Measurements from ENCODE around the gene PNMA6E.

The PNMA6E gene

DNA sequence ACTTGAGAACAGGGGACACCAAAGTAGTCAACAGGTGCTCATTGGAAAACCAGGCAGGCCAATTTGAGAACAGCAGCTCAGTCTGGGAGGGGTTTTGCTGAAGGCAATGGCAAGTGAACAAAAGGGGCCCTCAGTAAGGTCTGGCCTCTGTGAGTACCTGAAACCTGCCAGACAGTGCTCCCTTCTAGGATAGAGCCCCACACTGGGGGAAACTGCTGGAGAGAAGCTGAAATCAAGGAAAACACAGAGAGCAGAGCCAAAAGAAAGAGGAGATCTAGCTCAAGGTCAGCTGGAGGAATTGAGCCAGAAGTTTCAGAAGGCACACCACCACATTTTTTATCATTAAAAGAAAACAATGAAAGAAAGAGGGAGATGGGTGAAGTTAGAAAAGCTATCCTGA lies 28.2 kb downstream of the PNMA6E start:
- no peak for DNase-seq (ENCODE audit: extremely low spot score)
- CTCF ChIA-PET: interaction anchor here (0.6 kb wide), 1 partner anchor 19 kb away, joined by 3 read pairs; no protein-coding TSS in a partner anchor
- TF ChIP-seq NFRKB (IDR thresholded peaks at IDR 0.05) (no peak), HDGF (IDR thresholded peaks at IDR 0.05; ENCODE audit: borderline replicate concordance) (no peak), ELF4 (IDR thresholded peaks at IDR 0.05) (no peak), TARDBP (IDR thresholded peaks at IDR 0.05) (no peak), FOXK2 (IDR thresholded peaks at IDR 0.05) (no peak), SP1 (IDR thresholded peaks at IDR 0.05) (no peak), CTBP1 (IDR thresholded peaks at IDR 0.05; ENCODE audit: borderline replicate concordance) (no peak)
- POLR2A ChIA-PET: interaction anchor here (1.0 kb wide), 1 partner anchor 28 kb away, joined by 3 read pairs; no protein-coding TSS in a partner anchor

GRCh38 chrX:153371256-153371655 lies 29.9 kb downstream of the PNMA6E start:
- no peak for DNase-seq (ENCODE audit: extremely low spot score)
- TF ChIP-seq FOXM1 (IDR thresholded peaks at IDR 0.05; ENCODE audit: borderline replicate concordance) (no peak), ELF4 (IDR thresholded peaks at IDR 0.05) (no peak), TARDBP (IDR thresholded peaks at IDR 0.05) (no peak), HDGF (IDR thresholded peaks at IDR 0.05; ENCODE audit: borderline replicate concordance) (no peak), PKNOX1 (IDR thresholded peaks at IDR 0.05) (no peak), LEF1 (IDR thresholded peaks at IDR 0.05; ENCODE audit: borderline replicate concordance) (no peak), SP1 (IDR thresholded peaks at IDR 0.05) (no peak), NFRKB (IDR thresholded peaks at IDR 0.05) (no peak), FOXA1 (IDR thresholded peaks at IDR 0.05) (no peak), BHLHE40 (IDR thresholded peaks at IDR 0.05; ENCODE audit: borderline replicate concordance) (no peak), L3MBTL2 (conservative IDR thresholded peaks at IDR 0.05) (no peak), ARNT (IDR thresholded peaks at IDR 0.05) (no peak), CTBP1 (IDR thresholded peaks at IDR 0.05; ENCODE audit: borderline replicate concordance) (no peak)
- CTCF ChIA-PET: interaction anchor here (0.6 kb wide), 1 partner anchor 67 kb away, joined by 3 read pairs; no protein-coding TSS in a partner anchor
- POLR2A ChIA-PET: no interaction called here

DNA sequence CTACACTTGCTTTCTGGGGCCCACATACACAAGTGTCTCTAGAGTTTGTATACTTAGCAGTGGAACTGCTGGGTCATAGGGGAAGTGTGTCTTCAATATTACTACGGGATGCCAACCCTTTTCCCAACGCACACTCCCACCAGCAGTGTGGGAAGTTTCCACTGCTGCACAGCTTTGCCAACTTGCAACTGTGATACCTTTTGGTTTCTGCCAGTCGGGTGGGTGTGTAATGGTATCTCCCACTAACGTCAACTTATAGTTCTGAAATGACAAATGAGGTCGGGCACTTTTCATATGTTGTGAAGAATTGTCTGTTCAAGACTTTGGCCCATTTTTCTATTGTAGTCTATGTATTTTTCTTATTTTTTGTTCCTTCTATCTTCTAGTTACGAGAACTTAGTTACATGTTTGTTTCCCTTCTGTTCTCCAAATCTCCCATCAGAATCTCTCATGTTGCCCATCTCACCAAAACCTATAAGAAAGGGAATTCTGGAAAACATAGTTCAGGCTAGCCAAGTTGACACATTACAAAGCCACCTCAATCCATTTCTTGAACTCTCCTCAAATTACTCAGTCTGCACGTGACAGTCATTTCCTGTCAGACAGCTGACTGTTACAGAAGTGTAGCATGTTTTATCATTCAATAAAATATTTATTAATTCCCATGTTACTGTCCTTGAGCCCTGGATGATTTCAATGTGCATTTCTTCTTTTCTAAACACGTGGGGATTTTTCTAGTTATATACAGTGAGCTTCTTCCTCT lies 30.7 kb downstream of the PNMA6E start:
- POLR2A ChIA-PET: no interaction called here
- DNase-seq (ENCODE audit: extremely low spot score): no peak
- no peak for TF ChIP-seq FOXM1 (IDR thresholded peaks at IDR 0.05; ENCODE audit: borderline replicate concordance)
- no peak for TF ChIP-seq SUZ12 (IDR thresholded peaks at IDR 0.05)
- no peak for TF ChIP-seq FOXK2 (IDR thresholded peaks at IDR 0.05)
- TF ChIP-seq CTBP1 (IDR thresholded peaks at IDR 0.05; ENCODE audit: borderline replicate concordance): no peak
- no peak for TF ChIP-seq HDGF (IDR thresholded peaks at IDR 0.05; ENCODE audit: borderline replicate concordance)
- no peak for TF ChIP-seq SP1 (IDR thresholded peaks at IDR 0.05)
- no peak for TF ChIP-seq ZNF384 (IDR thresholded peaks at IDR 0.05)
- TF ChIP-seq NFRKB (IDR thresholded peaks at IDR 0.05): no peak
- no peak for TF ChIP-seq TARDBP (IDR thresholded peaks at IDR 0.05)
- TF ChIP-seq LEF1 (IDR thresholded peaks at IDR 0.05; ENCODE audit: borderline replicate concordance): no peak
- TF ChIP-seq FOXA1 (IDR thresholded peaks at IDR 0.05): no peak
- no peak for TF ChIP-seq PKNOX1 (IDR thresholded peaks at IDR 0.05)
- no peak for TF ChIP-seq BHLHE40 (IDR thresholded peaks at IDR 0.05; ENCODE audit: borderline replicate concordance)
- TF ChIP-seq L3MBTL2 (conservative IDR thresholded peaks at IDR 0.05): no peak
- TF ChIP-seq ELF4 (IDR thresholded peaks at IDR 0.05): no peak
- TF ChIP-seq ARNT (IDR thresholded peaks at IDR 0.05): no peak
- CTCF ChIA-PET: no interaction called here

DNA sequence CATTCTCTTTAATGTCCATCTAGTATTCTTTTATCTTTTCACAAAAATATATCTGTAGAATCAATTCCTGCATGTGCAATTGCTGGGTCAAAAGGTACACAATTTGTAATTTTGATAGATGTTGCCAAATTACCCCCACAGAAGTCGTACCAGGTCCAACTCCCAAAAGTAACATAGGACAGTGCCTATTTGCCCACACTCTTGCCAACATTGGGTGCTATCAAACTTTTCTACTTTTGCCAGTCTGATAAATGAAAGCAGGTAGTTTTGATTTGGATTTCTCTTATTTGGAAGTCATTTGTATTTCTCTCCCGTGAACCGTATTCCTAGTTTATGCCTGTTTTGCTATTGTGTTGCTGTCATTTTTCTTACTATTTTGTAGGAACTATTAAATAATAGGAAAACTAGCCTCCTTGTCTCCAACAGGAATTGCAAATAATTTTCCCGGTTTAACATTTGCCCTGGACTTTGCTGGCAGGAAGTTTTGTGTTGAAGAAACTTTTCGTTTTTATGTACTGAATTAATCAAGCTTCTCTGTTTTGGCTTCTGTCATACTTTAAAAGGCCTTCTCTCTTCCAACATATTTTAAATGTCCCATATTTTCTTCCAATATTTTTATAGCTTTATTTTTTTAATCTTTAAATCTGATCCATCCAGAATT lies 34.1 kb downstream of the PNMA6E start:
- no peak for TF ChIP-seq FOXK2 (IDR thresholded peaks at IDR 0.05)
- no peak for TF ChIP-seq ZNF384 (IDR thresholded peaks at IDR 0.05)
- TF ChIP-seq PKNOX1 (IDR thresholded peaks at IDR 0.05): no peak
- no peak for TF ChIP-seq TARDBP (IDR thresholded peaks at IDR 0.05)
- TF ChIP-seq SUZ12 (IDR thresholded peaks at IDR 0.05): no peak
- no peak for TF ChIP-seq CTBP1 (IDR thresholded peaks at IDR 0.05; ENCODE audit: borderline replicate concordance)
- no peak for TF ChIP-seq SP1 (IDR thresholded peaks at IDR 0.05)
- no peak for TF ChIP-seq ELF4 (IDR thresholded peaks at IDR 0.05)
- TF ChIP-seq NFRKB (IDR thresholded peaks at IDR 0.05): no peak
- no peak for TF ChIP-seq HDGF (IDR thresholded peaks at IDR 0.05; ENCODE audit: borderline replicate concordance)
- no peak for TF ChIP-seq FOXA1 (IDR thresholded peaks at IDR 0.05)
- CTCF ChIA-PET: no interaction called here
- POLR2A ChIA-PET: no interaction called here
- no peak for DNase-seq (ENCODE audit: extremely low spot score)

- DNase-seq (ENCODE audit: extremely low spot score): no peak
- CTCF ChIA-PET: no interaction called here
- TF ChIP-seq FOXK2 (IDR thresholded peaks at IDR 0.05): no peak
- TF ChIP-seq HDGF (IDR thresholded peaks at IDR 0.05; ENCODE audit: borderline replicate concordance): no peak
- POLR2A ChIA-PET: no interaction called here
Observed at GRCh38 chrX:153366119-153366518, 35.0 kb downstream of the PNMA6E start.

GRCh38 chrX:153365670-153366069 lies 35.5 kb downstream of the PNMA6E start:
- ChIA-PET POLR2A (no interaction called here), CTCF (no interaction called here)
- DNase-seq (ENCODE audit: extremely low spot score): no peak
- TF ChIP-seq L3MBTL2 (conservative IDR thresholded peaks at IDR 0.05) (no peak), CTBP1 (IDR thresholded peaks at IDR 0.05; ENCODE audit: borderline replicate concordance) (no peak)
